Hematopoietic multipotent progenitor cell treated with erythropoietin and hydrocortisone succinate and interleukin-3 and kit ligand, for 6 days (in vitro differentiated cells): ENCODE data around the gene PACRG.

Experiments used
- DNase-seq: peaks from one replicate; pipeline ENCODE4 v3.0.0-alpha.2; 2015

Gene PACRG

GRCh38 chr6:162798546-162799266, 70.9 kb downstream of the PACRG start:
- DNase-seq = no peak

GRCh38 chr6:162814426-162814973, 86.7 kb downstream of the PACRG start:
- DNase-seq = no peak

- DNase-seq = no peak
Observed at GRCh38 chr6:162817196-162817595, 89.4 kb downstream of the PACRG start.

GRCh38 chr6:162819284-162819683, 91.5 kb downstream of the PACRG start:
- DNase-seq = no peak

- DNase-seq = no peak
Observed at GRCh38 chr6:162821102-162821501, 93.3 kb downstream of the PACRG start.

DNA sequence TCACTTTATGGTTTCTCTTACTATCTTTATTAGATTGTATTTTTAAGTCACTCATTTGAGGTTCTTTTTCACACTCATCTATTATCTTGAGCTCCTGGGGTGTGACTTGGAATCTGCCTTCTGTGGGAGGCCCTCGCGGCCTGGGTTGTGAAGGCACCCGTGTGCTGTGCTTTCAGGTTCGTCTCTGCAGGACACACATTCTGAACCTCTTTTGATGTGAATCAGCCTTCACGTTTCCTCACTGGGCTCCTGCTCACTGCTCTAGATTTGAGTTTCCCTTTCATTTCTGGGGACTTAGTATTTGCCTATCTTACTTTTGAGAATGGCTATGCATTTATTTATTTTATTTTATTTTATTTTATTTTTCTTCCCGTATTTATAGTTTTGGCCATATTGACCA, 97.8 kb downstream of the PACRG start:
- DNase-seq = no peak

DNA sequence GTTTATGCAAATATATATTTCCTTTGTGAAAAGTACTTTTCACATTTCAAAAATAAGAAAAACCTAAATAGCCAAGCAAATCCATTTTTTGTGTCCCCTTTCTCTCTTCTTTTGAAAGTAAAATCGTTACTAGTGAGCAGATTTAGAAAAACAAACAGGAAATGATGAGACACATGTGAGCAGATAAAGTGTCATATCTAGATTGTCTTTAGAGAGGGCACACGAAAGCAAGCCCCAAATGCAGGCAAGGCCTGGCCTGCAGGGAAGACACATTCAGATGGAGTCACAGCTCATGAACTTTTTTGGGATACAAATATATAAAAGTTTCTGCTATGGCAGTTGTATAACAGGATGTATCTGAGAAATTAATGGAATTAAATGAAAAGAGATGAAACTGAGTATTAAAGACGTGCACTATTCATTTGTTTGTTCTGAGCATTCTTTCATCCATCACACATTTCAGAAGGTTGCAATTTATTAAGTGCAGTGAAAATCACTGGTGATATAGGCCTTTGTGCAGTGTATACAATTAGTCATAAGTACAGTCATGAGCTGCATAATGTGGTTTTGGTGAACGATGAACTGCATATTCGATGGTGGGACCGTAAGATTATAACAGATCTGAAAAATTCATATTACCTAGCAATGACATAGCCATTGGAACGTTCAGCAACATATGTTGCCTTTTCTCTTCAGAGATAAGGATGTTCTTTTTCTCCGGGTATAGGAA, 101.4 kb downstream of the PACRG start:
- DNase-seq = no peak

- no peak for DNase-seq
Observed at GRCh38 chr6:162833776-162834175, 106.0 kb downstream of the PACRG start.

GRCh38 chr6:162845972-162846371, 118.2 kb downstream of the PACRG start:
- DNase-seq = no peak

DNA sequence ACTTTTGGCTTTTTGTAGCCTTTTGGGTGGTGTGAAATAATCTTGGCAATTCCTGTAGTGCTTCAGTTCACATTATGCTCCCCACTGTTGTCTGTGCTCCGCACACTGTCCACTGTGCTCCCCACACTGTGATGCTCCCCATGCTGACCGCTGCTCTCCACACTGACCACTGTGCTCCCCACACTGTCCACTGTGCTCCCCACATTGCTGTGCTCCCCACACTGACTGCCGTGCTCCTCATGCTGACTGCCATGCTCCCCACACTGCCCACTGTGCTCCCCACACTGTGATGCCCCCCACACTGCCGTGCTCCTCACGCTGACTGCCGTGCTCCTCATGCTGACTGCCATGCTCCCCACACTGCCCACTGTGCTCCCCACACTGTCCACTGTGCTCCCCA, 118.9 kb downstream of the PACRG start:
- no peak for DNase-seq

DNA sequence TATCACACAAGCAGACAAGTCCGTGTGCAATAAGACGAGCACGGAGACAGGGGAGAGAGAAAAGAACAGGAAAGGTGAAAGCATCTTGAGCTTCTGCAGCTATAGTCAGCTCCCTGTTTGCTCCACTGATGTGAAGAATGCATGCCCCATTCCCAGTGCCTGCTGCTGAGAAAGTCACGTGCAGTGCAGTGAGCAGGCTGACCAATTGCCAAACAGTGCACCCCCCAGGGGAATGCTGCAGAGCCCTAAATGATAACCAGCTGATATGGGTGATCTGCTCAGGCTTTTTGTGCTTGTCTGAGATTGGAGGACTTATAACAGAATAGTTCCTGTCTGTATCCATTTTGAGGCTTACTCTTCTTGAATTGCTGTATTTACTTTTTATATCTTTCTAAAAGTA, 121.5 kb downstream of the PACRG start:
- DNase-seq = no peak

DNA sequence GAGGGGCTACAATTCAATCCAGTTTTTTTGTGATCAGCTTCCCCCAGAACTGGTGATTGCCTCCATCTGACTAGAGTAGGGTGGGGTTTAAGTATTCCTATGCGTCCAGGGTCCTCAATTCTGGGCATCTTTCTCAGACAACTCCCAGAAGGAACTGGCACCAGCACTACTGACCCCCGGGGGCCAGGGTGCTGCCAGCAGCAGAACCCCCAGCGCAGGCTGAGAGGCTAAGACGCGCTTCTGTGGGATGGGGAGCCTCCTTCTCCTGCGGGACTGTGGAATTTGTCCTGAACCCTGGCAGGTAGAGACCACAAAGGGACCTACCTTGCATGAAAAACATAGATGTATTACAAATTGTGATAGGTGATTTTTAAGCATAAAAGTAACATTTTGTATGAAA, 124.4 kb downstream of the PACRG start:
- DNase-seq = no peak

GRCh38 chr6:162852840-162853577, 125.2 kb downstream of the PACRG start:
- no peak for DNase-seq

DNA sequence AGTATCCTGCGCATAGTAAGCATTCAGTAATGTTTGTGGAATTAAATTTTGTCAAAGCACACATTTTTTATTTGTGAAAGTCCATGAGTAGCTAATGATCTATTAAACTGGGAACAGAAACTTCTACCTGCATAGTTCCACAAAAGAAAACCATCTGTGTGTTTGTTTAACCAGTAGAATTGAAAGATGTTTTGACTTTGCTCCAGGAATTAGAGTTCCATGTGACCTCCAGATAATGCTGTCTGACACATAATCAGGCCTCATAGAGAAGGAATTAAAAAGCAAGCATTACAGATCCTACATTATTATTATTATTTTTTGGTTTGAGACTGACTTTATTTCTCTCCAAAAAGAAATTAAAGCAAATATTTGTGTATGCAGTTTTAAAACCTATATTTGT, 126.5 kb downstream of the PACRG start:
- no peak for DNase-seq

GRCh38 chr6:162854734-162855191, 127.0 kb downstream of the PACRG start:
- no peak for DNase-seq

DNA sequence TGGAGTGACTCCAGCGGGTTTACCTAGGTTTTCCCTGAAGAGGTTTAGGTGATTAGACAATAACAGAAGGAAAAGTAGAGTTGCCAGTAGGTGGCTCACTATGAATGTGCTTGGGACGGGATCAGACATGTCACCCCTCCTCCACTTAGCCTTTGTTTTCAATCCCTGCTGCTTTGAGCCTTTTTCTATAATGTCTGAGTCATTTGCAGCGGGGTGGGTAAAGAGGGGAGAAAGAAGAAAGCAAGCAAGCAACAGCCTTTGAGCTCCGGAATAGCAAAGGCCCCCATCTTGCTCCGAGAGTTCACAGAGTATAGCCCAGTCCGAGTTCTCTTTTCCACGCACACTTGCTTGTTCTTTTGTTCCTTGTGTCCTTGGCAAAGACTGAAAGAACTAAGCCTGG, 129.1 kb downstream of the PACRG start:
- DNase-seq = no peak

- DNase-seq = no peak
Observed at GRCh38 chr6:162857326-162857725, 129.6 kb downstream of the PACRG start.

DNA sequence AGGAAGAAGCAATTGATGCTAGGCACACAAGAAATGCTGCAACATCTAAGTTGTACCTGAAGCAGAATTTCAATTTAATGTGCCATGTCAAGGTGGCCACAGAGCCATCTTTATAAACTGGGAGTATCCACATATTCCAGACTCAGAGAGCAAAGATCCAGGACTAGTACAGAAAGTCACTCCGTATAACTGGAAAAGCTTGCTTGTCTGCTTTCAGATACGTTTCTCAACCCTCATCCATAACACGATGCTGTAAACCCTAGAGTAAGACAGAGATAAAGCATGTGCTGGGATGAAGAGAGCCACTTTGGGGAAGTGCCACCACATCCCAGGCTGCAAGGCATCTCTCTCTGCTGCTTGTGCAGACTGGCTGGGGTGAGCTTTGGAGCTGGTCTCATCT, 134.7 kb downstream of the PACRG start:
- no peak for DNase-seq

- no peak for DNase-seq
Observed at GRCh38 chr6:162862941-162863340, 135.2 kb downstream of the PACRG start.

DNA sequence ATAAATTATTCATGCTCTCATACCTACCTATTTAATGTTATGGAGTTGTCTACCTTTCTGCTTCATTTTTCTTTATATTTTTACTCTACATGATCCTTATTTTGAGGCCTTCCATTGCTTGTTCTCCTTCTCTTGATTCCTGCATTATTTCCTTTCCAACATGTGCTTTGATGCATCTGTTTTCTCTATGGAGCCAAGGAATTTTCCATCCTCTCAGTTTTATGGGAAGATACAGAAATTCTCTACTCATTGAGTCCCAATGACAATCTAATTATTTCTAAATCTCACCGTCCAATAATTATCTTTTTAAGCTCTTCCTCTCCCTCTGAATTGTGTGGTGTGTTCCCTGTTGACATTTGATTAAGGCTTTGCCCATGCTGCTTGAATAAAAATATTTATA, 136.0 kb downstream of the PACRG start:
- DNase-seq = no peak

- DNase-seq = no peak
Observed at GRCh38 chr6:162864911-162865310, 137.1 kb downstream of the PACRG start.

- DNase-seq = no peak
Observed at GRCh38 chr6:162866656-162867055, 138.9 kb downstream of the PACRG start.

- no peak for DNase-seq
Observed at GRCh38 chr6:162868397-162868796, 140.6 kb downstream of the PACRG start.

DNA sequence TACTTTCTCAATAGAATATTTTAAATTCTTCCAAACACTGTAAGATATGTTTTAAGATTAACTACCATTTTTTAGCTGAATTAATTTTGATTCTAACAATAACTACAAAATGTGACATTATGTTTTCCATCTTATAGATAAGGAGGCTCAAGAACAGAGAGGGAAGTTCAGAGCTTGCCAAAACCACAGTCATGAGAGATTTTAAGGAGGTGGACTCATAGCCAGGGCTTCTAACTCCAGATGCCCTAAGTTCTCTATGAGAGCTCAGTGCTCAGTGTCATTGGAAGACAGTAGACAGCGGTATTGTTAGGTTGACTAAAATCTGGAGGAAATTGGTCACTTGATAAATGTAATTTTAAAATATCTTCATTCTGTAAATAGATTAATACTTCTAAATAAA, 144.2 kb downstream of the PACRG start:
- no peak for DNase-seq
